Raji (cell line): Measurements from ENCODE around the gene CHST8.

Experiments
- POLR2A ChIP-seq: IDR thresholded peaks from 2 replicates; pipeline ENCODE4 v1.6.1; 2011; ENCODE audit warnings: low read depth, low read length, control low read depth; ENCODE audit not compliant: insufficient read depth

CHST8 gene

DNA sequence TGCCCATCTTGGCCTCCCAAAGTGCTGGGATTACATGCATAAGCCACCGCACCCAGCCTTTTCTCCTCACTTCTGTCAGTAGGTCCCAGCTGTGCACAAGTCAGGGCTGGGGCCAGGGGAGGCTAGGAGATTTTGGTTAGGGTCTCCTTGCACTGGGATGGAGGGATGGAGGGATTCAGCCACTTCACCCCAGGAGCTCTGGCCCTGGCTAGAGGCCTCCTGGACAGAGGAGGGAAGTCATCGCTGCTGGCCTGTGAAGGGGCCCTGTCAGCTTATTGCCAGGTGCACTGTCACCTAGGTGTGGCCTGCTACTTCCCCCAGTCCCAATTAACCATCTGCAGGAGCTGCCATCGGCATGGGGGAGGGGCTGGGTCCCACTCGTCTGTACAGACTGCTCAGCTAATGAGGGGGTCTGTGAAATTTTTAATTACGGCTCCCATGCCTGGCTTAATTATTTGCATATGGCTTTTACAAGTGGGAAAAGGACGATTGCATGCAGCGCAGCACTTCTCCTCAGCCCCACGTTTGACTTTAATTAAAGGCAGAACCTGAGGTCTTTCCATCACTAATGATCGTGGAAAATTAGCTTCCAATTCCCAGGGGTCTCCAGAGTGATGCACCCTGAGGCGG is 52.4 kb downstream of the CHST8 start:
- TF ChIP-seq POLR2A, result no peak

DNA sequence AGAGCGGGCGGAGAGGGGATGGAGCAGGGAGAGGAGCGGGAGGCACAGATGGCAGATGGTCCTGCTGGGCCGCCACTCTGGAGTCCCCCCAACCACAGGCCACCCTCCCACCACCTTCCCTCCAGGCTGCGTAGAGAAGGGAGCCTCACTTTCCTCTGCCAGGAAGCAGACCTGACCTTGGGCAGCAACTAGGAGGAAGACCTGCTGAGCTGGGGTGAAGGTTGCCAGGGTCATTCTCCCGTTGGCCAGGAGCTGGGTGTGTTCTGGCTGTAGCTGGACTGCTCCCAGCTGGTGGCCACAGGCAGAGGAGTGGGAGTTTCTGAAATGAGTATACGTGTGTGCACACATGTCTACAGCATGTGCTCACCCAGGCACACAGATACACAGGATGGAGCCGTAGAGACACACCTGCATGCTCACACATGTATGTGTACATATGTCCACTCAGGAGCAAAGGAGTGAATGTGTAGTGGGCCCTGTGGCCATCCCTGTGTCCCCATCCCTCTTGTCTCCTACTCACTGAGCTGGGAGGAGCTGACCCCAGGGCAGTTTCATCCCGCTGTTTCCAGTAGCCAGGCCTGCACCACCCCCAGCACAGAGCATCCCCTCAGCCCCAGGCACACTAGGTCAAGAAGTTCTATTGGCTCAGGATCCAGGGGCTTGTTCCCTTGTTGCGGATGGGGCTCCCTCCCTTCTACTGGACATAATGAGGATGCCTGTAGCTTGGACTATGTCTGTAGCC is 53.0 kb downstream of the CHST8 start:
- no peak for TF ChIP-seq POLR2A

DNA sequence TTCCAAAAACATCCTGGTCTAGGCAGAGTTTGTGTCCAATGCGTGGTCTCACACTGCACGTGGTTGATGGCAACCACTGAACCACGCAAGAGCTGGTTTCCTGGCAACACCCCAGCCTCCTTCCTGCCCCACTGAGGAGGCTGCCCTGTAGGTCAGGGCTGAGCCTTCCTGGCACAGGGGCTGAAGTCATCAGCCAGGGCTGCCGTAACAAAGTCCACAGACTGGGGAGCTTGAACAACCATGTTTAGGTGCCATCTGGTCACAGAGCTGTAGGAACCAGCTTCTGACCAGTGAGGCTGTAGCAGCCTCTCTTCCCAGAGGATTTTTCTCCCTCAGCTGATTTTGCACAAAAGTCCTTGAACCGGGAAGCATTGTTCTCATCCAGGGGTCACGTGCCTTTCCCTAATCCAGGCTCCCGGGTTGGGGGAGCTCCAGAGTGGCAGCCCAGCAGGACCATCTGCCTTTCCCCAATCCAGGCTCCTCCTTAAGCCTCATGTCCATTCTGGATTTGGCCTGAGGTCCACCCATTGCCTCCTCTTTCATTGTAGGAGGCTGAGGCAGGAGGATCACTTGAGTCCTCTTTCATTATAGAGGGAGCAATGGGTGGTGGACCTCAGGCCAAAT is 53.9 kb downstream of the CHST8 start:
- no peak for TF ChIP-seq POLR2A

DNA sequence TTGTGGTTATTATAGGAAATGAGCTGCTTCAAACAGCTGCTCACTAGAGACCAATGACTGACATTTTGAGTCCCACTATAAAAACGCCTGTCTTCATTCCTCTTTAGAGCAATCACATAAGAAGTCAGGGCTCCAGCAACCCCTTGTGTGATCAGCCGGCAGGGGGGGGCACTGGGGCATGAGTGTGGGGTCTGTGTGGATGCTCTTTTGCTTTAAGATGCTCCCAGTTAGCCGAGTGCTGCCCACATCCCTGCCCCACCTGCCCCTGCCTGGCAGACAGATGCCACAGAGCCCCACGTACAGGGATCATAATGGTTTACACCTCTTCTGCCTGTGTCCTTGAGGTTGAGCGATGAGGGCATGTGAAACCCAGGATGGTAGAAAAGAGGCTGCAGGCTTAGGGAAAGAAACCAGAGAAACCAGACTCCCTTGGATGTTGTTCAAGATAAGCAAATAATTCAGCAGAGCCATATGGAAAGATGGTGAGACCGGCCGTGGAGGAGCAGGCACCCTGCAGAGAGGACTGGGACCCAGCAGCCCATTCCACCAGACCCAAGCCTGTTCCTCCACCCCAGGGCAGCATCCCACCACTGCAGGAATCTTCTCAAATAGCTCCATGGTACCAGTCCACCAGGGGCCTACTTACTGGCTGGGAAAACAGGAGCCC is 55.4 kb downstream of the CHST8 start:
- no peak for TF ChIP-seq POLR2A

DNA sequence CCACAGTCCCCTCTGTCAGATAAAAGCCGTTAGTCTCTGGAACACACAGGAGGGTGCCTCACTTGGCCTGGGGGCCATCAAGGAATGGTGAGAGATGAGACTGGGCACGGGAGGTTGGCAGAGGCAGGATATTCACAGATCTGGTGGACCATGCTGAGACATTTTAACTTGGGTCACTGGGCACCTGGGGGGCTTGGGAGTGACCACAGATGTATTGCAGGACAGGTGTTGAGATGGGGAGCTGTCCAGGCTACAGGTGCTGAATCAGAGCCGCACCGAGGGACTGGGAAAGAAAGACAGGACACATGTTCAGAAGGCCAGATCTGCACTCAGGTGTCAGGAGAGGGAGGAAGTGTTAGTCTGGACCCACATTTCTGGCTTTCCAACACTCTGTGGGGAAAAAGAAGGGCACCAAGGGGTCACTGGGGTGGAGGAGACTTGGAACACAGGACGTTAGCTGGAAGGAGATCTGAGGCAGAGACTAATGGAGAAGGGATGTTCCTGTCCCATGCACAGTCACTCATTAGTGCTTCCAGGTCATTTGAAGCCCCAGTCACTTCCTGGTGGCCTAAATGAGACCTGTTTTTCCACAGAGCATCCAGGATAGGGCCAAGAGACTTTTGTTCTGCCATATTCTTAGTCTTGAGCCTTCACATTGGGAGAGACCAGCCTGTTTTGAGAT is 56.1 kb downstream of the CHST8 start:
- no peak for TF ChIP-seq POLR2A

DNA sequence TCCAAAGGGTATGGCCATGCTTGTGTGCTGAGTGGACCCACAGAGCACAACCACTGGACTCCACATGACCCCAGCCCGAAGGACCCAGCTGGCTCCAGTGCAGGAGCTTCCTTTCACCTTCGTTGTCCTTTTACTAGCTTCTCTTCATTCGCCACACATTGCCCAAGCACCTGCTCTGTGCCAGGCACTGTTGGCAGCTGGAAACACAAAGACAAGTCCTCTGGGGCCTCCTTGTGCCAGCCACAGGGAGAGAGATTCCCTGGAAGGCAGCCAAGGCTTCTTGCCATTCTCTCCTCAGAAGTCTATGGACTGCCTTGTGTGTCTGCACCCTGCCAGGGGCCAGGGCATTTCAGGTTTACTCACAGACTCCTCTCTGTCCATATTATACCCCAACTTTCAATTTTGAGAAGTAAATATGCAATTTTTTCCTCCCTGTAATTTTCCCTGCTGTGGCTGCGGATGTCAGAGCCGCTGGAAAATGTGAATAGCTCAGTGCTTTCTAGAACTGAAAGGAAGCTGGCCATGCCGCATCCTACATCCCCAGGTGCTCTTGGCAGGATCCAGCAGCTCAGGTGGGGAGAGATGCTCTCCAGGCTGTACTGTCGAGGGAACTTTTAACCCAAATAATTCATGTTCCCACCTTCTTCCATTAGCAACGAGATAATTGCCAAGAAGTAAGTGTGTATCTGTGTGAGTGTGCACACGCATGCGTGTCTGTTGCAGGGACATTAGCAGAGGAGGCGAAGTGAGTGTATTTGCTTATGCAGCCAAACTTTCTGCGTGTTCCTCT is 57.2 kb downstream of the CHST8 start:
- no peak for TF ChIP-seq POLR2A

DNA sequence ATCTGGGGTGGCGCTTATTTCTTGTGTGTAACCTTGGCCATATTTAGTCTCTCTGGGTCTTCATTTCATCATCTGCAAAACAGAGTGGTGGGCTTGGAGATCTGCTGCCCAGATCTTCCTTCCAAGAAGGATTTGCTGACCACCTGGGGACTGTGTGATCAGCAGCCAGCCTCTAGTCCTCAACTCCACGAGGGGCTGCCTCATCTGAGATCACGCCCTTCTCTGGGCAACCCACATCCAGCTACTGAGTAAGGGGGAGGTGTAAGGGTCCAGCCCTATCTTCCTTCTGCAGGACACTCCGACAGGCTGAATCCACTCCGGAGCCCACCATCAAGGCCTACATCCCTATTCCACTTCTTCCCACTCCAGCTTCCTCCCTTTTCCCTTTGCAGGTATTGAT is 57.9 kb downstream of the CHST8 start:
- no peak for TF ChIP-seq POLR2A

DNA sequence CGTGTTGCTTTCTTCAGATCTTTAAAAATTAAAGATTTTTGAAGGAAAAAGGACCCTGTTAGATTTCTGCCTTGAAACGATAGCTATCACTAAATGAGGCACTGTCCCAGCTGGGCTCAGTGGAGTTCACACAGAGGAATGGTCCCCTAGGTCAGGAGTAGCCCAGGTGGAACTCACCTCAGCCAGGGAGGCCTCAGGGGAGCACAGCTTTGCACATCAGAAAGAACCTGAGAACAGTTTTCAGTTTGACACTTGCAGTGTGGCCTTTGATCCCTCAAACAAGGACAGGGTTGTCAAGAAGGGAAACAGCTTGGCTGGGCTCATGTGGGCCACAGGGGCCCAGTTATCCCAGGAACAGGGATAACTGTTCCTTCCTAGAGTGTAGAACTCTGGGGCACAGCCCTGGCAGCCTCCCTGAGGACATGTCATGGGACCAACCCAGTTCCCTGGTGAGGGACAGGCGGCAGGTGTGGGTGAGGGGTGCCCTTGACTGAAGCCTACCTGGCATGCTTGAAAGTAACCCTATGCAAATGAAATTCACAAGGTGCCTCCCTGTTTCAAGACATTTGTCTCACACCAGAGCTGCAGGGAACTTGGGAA is 59.4 kb downstream of the CHST8 start:
- TF ChIP-seq POLR2A, result no peak

DNA sequence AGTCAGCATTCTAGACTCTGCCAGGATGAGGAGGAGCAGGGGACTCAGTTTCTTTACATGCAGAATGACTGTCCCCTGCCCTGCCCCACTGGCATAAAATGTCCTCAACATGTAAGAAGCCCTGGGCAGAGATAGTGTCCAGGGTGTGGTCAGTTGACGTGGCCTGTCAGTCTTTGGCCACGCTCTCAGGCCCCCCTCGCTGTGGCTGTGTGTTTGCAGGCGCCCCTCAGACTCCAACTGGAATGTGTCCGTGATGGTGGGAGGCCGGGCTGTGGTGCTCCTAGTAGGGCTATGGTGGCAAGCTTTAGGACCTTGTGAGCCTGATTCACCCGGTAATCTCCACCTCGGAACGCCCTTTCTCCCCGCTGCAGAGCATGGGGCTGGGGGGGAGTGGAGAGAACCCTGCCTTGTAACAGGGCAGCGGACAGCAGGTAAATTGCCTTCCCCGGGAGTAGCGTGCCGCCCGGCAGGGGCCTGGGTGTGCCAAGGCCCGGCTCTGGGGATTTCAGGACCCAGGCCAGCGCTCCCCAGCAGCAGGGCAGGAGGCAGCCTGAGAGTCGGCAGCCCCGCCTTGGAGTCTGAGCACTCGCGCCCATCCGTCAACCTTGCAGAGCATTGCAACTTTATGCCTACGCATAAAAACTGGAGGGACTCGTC is 62.3 kb downstream of the CHST8 start:
- TF ChIP-seq POLR2A, result no peak

DNA sequence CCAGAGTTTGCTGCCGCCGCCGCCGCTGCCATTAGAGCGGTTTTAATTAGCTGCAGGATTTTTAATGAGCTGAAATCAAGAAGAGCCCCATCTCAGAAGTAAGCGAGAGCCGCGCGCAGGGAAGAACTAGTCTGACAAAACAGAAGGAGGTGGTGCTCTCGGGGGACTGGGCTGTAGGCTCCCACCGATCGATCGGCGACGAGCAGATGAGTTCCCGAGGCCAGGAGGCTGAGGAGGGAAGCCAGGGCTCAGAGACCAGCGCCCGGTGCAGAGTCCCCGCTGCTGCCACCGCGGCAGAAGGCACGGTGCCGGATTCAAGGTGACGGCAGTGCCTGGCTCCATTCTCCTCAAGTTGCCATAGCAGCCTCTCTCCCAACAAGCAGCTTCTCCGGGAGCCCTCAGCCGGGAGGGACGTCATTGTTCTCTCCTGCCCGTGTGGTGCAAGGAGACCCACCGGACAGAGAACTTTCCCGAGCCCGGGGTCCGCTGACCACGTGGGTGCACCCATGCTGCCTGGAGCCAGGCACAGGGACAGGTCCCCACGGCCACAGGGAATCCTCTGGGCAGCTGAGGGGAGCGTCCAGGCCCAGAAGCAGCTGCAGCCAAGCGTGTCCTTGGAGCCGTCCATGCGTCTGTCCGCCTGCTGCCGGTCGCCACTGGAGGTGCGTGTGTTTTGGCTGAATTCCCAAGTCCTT is 62.9 kb downstream of the CHST8 start:
- no peak for TF ChIP-seq POLR2A

DNA sequence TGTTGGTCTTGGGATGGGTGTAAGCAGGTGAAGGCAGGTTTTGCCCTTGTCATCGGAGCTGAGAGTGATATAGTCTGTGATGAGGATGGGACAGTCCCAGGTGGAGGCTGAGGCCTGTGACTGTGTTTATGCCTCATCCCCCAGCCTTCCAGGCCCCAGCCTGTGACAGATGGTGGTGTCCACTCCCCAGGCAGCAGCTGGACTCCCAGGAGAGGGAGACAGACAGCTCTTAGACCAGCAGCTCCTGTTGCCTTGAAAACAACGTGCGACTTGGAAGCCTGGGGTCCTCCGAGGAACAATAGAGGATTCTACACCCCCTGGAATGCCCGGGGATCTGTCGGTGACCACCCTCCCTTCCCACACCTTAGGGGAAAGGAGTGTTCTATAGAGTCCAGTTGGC is 63.8 kb downstream of the CHST8 start:
- no peak for TF ChIP-seq POLR2A

DNA sequence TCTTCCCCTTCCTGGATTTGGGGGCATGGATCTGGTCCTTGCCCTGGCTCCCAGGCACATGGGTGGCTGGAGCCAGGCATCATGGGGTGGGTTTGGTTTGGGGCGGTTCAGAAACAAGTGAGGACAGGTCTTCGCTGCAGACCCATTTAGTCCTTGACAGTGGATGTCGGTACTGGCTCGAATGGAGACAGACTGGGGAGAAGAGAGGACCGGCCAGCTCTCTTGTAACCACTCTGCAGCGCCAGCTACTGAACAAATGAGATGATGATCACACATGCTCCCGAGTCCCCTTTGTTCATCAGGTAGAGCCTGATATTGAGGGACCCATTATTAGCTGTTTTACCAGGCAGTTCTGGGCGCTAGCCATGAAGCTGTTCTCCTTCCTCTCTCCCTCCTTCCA is 64.5 kb downstream of the CHST8 start:
- TF ChIP-seq POLR2A, result no peak
